ENCODE results near the gene FOXC1.

FOXC1 gene

GRCh38 chr6:1609648-1610496 is at the start of gene FOXC1:
TSS of gene FOXC1 (plus strand) at chr6:1609915. CDS start at chr6:1610446, 531 bp downstream.
- DNase-seq (ENCODE audit: low spot score), result no peak

GRCh38 chr6:1560281-1561058 is 49.2 kb upstream of the FOXC1 start:
- DNase-seq (ENCODE audit: low spot score), result no peak

GRCh38 chr6:1561355-1561754 is 48.4 kb upstream of the FOXC1 start:
- DNase-seq (ENCODE audit: low spot score), result no peak

GRCh38 chr6:1562171-1562955 is 47.4 kb upstream of the FOXC1 start:
- DNase-seq (ENCODE audit: low spot score), result no peak

GRCh38 chr6:1569377-1569776 is 40.3 kb upstream of the FOXC1 start:
- no peak for DNase-seq (ENCODE audit: low spot score)

GRCh38 chr6:1570848-1571247 is 38.9 kb upstream of the FOXC1 start:
- no peak for DNase-seq (ENCODE audit: low spot score)

- DNase-seq (ENCODE audit: low spot score), result no peak
Measured at GRCh38 chr6:1572892-1573291, 36.8 kb upstream of the FOXC1 start.

GRCh38 chr6:1574083-1574761 is 35.5 kb upstream of the FOXC1 start:
- DNase-seq (ENCODE audit: low spot score), result no peak

- no peak for DNase-seq (ENCODE audit: low spot score)
Measured at GRCh38 chr6:1574890-1575209, 34.9 kb upstream of the FOXC1 start.

GRCh38 chr6:1575210-1576041 is 34.3 kb upstream of the FOXC1 start:
- DNase-seq (ENCODE audit: low spot score), result no peak

- no peak for DNase-seq (ENCODE audit: low spot score)
Measured at GRCh38 chr6:1576166-1576565, 33.5 kb upstream of the FOXC1 start.

- DNase-seq (ENCODE audit: low spot score), result no peak
Measured at GRCh38 chr6:1576711-1577110, 33.0 kb upstream of the FOXC1 start.

GRCh38 chr6:1577146-1577680 is 32.5 kb upstream of the FOXC1 start:
- no peak for DNase-seq (ENCODE audit: low spot score)

- no peak for DNase-seq (ENCODE audit: low spot score)
Measured at GRCh38 chr6:1577896-1578745, 31.6 kb upstream of the FOXC1 start.

- DNase-seq (ENCODE audit: low spot score), result no peak
Measured at GRCh38 chr6:1579096-1579495, 30.6 kb upstream of the FOXC1 start.

GRCh38 chr6:1580109-1580508 is 29.6 kb upstream of the FOXC1 start:
- DNase-seq (ENCODE audit: low spot score), result no peak

- no peak for DNase-seq (ENCODE audit: low spot score)
Measured at GRCh38 chr6:1580585-1580984, 29.1 kb upstream of the FOXC1 start.

GRCh38 chr6:1581120-1581991 is 28.4 kb upstream of the FOXC1 start:
- DNase-seq (ENCODE audit: low spot score), result no peak

GRCh38 chr6:1584146-1584545 is 25.6 kb upstream of the FOXC1 start:
- no peak for DNase-seq (ENCODE audit: low spot score)
